Dermis microvascular lymphatic vessel endothelial cell (primary cell): Measurements from ENCODE around the gene FAM47E. TPM values are rescaled to one million over a fixed set of nuclear protein-coding genes. Genes with fewer than 3 reads are reported as not detected.
A peak's percentile ranks its signal among the peaks of the same experiment; 100 is the strongest.

Experiments
- DNase-seq, 2 donors: peaks; one replicate each; pipeline versions ENCODE4 v3.0.0 to v3.0.0-alpha.2; 2010; ENCODE audit warnings: low read depth in 2 of 2
- total RNA-seq: library from RNA; depleted of rRNA; stranded (reverse); fragments of >200 nt; gene quantifications from 2 replicates; pipeline ENCODE4 v1.2.1, GENCODE V29; 2014

FAM47E gene
- 0.13 and 0.26 TPM in 2 replicates for total RNA-seq

GRCh38 chr4:76251441-76252270, at the start of gene FAM47E:
FAM47E (plus strand) TSS chr4:76251721; CDS start chr4:76251747, 26 bp downstream.
- peak; percentile 53 to 58 for DNase-seq

- DNase-seq = no peak
Observed at GRCh38 chr4:76203541-76203940, 48.0 kb upstream of the FAM47E start.

GRCh38 chr4:76204936-76205335, 46.6 kb upstream of the FAM47E start:
- DNase-seq = no peak

- DNase-seq = no peak
Observed at GRCh38 chr4:76205476-76205875, 46.0 kb upstream of the FAM47E start.

GRCh38 chr4:76206222-76206942, 45.1 kb upstream of the FAM47E start:
- DNase-seq = peak in 1 of 2 donors; percentile 34

- no peak for DNase-seq
Observed at GRCh38 chr4:76207549-76207948, 44.0 kb upstream of the FAM47E start.

- peak; percentile 94 to 98 for DNase-seq
Observed at GRCh38 chr4:76208005-76208765, 43.3 kb upstream of the FAM47E start.

- no peak for DNase-seq
Observed at GRCh38 chr4:76209881-76210280, 41.6 kb upstream of the FAM47E start.

- peak in 1 of 2 donors; percentile 18 for DNase-seq
Observed at GRCh38 chr4:76210452-76210851, 41.1 kb upstream of the FAM47E start.

GRCh38 chr4:76211769-76212708, 39.5 kb upstream of the FAM47E start:
- DNase-seq = no peak

GRCh38 chr4:76212851-76213414, 38.6 kb upstream of the FAM47E start:
- DNase-seq = peak in 1 of 2 donors; percentile 67

- peak; percentile 63 to 93 for DNase-seq
Observed at GRCh38 chr4:76213415-76214176, 37.9 kb upstream of the FAM47E start, which contains the start of gene SCARB2. SCARB2 (minus strand) TSS chr4:76213824; CDS start chr4:76213543, 281 bp downstream.

- no peak for DNase-seq
Observed at GRCh38 chr4:76214177-76214675, 37.3 kb upstream of the FAM47E start.

- DNase-seq = no peak
Observed at GRCh38 chr4:76215077-76215476, 36.4 kb upstream of the FAM47E start.

GRCh38 chr4:76216524-76216923, 35.0 kb upstream of the FAM47E start:
- no peak for DNase-seq

GRCh38 chr4:76216975-76217814, 34.3 kb upstream of the FAM47E start:
- DNase-seq = no peak

- peak in 1 of 2 donors; percentile 40 for DNase-seq
Observed at GRCh38 chr4:76219299-76220055, 32.0 kb upstream of the FAM47E start.

- DNase-seq = no peak
Observed at GRCh38 chr4:76224171-76224570, 27.4 kb upstream of the FAM47E start.
